M059J (cell line): Measurements from ENCODE around the gene WBP1L. TPM values are rescaled to one million over a fixed set of nuclear protein-coding genes. Genes with fewer than 3 reads are reported as not detected.

ENCODE experiments used
- DNase-seq: peaks from one replicate; pipeline ENCODE4 v3.0.0-alpha.2; 2012; ENCODE audit warnings: low read depth
- total RNA-seq: library from RNA; depleted of rRNA; stranded (reverse); fragments of >200 nt; shearing (Covaris generic); gene quantifications from 2 replicates; pipeline ENCODE4 v1.2.3, GENCODE V29; 2014

WBP1L gene
- total RNA-seq, 1 experiment from 2014 or later: 31.3 TPM

- DNase-seq: no peak
Observed at GRCh38 chr10:102778781-102779180, 35.0 kb downstream of the WBP1L start.

GRCh38 chr10:102779680-102780526 lies 36.2 kb downstream of the WBP1L start:
- no peak for DNase-seq

GRCh38 chr10:102780527-102780808 lies 36.7 kb downstream of the WBP1L start:
- DNase-seq: no peak

- DNase-seq: no peak
Observed at GRCh38 chr10:102781090-102781920, 37.6 kb downstream of the WBP1L start.

- DNase-seq: peak; percentile 35
Observed at GRCh38 chr10:102781921-102782557, 38.3 kb downstream of the WBP1L start.

GRCh38 chr10:102782673-102783551 lies 39.2 kb downstream of the WBP1L start:
- peak; percentile 11 for DNase-seq

- no peak for DNase-seq
Observed at GRCh38 chr10:102783568-102783967, 39.8 kb downstream of the WBP1L start.

GRCh38 chr10:102785818-102786217 lies 42.1 kb downstream of the WBP1L start:
- DNase-seq: no peak

GRCh38 chr10:102791754-102792395 lies 48.1 kb downstream of the WBP1L start:
- no peak for DNase-seq

- no peak for DNase-seq
Observed at GRCh38 chr10:102795453-102796406, 52.0 kb downstream of the WBP1L start.

GRCh38 chr10:102796407-102797176 lies 52.8 kb downstream of the WBP1L start:
- DNase-seq: no peak

GRCh38 chr10:102799691-102800471 lies 56.1 kb downstream of the WBP1L start:
- DNase-seq: no peak

GRCh38 chr10:102800611-102801335 lies 57.0 kb downstream of the WBP1L start:
- DNase-seq: no peak

GRCh38 chr10:102801496-102801895 lies 57.7 kb downstream of the WBP1L start:
- peak; percentile 19 for DNase-seq

- DNase-seq: no peak
Observed at GRCh38 chr10:102801978-102802377, 58.2 kb downstream of the WBP1L start.

- peak; percentile 93 for DNase-seq
Observed at GRCh38 chr10:102802920-102803534, 59.3 kb downstream of the WBP1L start.
